RWPE2 (cell line): Measurements from ENCODE around the gene ZFYVE28.

Experiments used
- ATAC-seq: fragments of 200-7000 bp; cut with Tn5 transposase; 3 replicates; pipeline ENCODE4 v1.9.1; 2021; ENCODE audit warnings: low read depth
- DNase-seq: peaks from one replicate; pipeline ENCODE4 v3.0.0-alpha.2; 2020; ENCODE audit warnings: low spot score
- H3K27ac ChIP-seq: fragments of 450-650 bp; 2 replicates; pipeline ENCODE4 v1.5.1; 2017; ENCODE audit warnings: mild to moderate bottlenecking; ENCODE audit not compliant: poor library complexity, severe bottlenecking
- H3K27me3 ChIP-seq: fragments of 250-450 bp; sonication (Bioruptor Pico); 2 replicates; pipeline ENCODE4 v1.5.1; 2021; ENCODE audit warnings: mild to moderate bottlenecking, moderate library complexity; ENCODE audit not compliant: insufficient read depth, poor library complexity, severe bottlenecking
- H3K36me3 ChIP-seq: fragments of 250-450 bp; sonication (Bioruptor Pico); 2 replicates; pipeline ENCODE4 v1.5.1; 2020; ENCODE audit warnings: low read depth, mild to moderate bottlenecking, moderate library complexity
- H3K4me1 ChIP-seq: fragments of 250-450 bp; sonication (Bioruptor Pico); 2 replicates; pipeline ENCODE4 v1.5.1; 2021; ENCODE audit warnings: mild to moderate bottlenecking, moderate library complexity; ENCODE audit not compliant: insufficient read depth, poor library complexity, severe bottlenecking
- H3K4me3 ChIP-seq: fragments of 250-450 bp; sonication (Bioruptor Pico); 2 replicates; pipeline ENCODE4 v1.5.1; 2021; ENCODE audit warnings: mild to moderate bottlenecking, moderate library complexity; ENCODE audit not compliant: severe bottlenecking
- H3K9me3 ChIP-seq: fragments of 250-450 bp; sonication (Bioruptor Pico); 2 replicates; pipeline ENCODE4 v1.5.1; 2021; ENCODE audit warnings: mild to moderate bottlenecking, moderate library complexity; ENCODE audit not compliant: severe bottlenecking
- CTCF ChIP-seq: fragments of 450-650 bp; IDR thresholded peaks from one replicate; pipeline ENCODE4 v1.5.1; 2017; ENCODE audit warnings: mild to moderate bottlenecking, moderate library complexity; ENCODE audit not compliant: poor library complexity, severe bottlenecking

Gene ZFYVE28

GRCh38 chr4:2397596-2398379 is 20.7 kb downstream of the ZFYVE28 start:
- peaks cover 5% of the 10 kb centered on the region for H3K4me1 ChIP-seq
- peak; percentile 31 for DNase-seq
- H3K27ac ChIP-seq, result no peak overlapping the region
- no peaks in the 10 kb centered on the region for H3K36me3 ChIP-seq
- no peak overlapping the region for H3K4me3 ChIP-seq
- no peak for TF ChIP-seq CTCF
- no peak for ATAC-seq
- no peaks in the 10 kb centered on the region for H3K27me3 ChIP-seq
- no peaks in the 10 kb centered on the region for H3K9me3 ChIP-seq

- no peak overlapping the region for H3K4me3 ChIP-seq
- ATAC-seq (no peak), DNase-seq (no peak)
- H3K36me3 ChIP-seq, result no peaks in the 10 kb centered on the region
- no peak for TF ChIP-seq CTCF
- no peaks in the 10 kb centered on the region for H3K27me3 ChIP-seq
- H3K9me3 ChIP-seq, result no peaks in the 10 kb centered on the region
- no peak overlapping the region for H3K27ac ChIP-seq
- peaks cover 5% of the 10 kb centered on the region for H3K4me1 ChIP-seq
These were observed 21.6 kb downstream of the ZFYVE28 start for GRCh38 chr4:2396781-2397368.

- peaks cover 5% of the 10 kb centered on the region for H3K4me1 ChIP-seq
- no peak overlapping the region for H3K27ac ChIP-seq
- DNase-seq (peak; percentile 35), ATAC-seq (no peak)
- H3K9me3 ChIP-seq, result no peaks in the 10 kb centered on the region
- no peaks in the 10 kb centered on the region for H3K36me3 ChIP-seq
- H3K4me3 ChIP-seq, result no peak overlapping the region
- H3K27me3 ChIP-seq, result no peaks in the 10 kb centered on the region
- no peak for TF ChIP-seq CTCF
These were observed 22.9 kb downstream of the ZFYVE28 start for GRCh38 chr4:2395584-2395983.

GRCh38 chr4:2395038-2395437 is 23.4 kb downstream of the ZFYVE28 start:
- Histone ChIP-seq H3K27ac (no peak overlapping the region), H3K36me3 (no peaks in the 10 kb centered on the region), H3K4me3 (no peak overlapping the region), H3K9me3 (no peaks in the 10 kb centered on the region), H3K27me3 (no peaks in the 10 kb centered on the region), H3K4me1 (peaks cover 5% of the 10 kb centered on the region)
- peak; percentile 24 for DNase-seq
- no peak for TF ChIP-seq CTCF
- peak; percentile 66 for ATAC-seq

- Histone ChIP-seq H3K9me3 (no peaks in the 10 kb centered on the region), H3K36me3 (no peaks in the 10 kb centered on the region), H3K27me3 (no peaks in the 10 kb centered on the region), H3K4me3 (no peak overlapping the region), H3K27ac (no peak overlapping the region), H3K4me1 (peaks cover 5% of the 10 kb centered on the region)
- ATAC-seq, result no peak
- peak; percentile 34 for DNase-seq
- TF ChIP-seq CTCF, result no peak
These were observed 23.9 kb downstream of the ZFYVE28 start for GRCh38 chr4:2394528-2394927.
